GM21381 (cell line): ENCODE results near the gene PCCA.
"Not testable (repeated sequence)": the region's sequence is repeated elsewhere in the genome, so short reads cannot be mapped to it uniquely, and the experiment has no call there.

Source experiments
- ATAC-seq: cut with Tn5 transposase; IDR thresholded peaks from one replicate; pipeline ENCODE4 v1.9.1; 2021; ENCODE audit warnings: mild to moderate bottlenecking, moderate library complexity; ENCODE audit not compliant: unreplicated experiment

Gene PCCA

DNA sequence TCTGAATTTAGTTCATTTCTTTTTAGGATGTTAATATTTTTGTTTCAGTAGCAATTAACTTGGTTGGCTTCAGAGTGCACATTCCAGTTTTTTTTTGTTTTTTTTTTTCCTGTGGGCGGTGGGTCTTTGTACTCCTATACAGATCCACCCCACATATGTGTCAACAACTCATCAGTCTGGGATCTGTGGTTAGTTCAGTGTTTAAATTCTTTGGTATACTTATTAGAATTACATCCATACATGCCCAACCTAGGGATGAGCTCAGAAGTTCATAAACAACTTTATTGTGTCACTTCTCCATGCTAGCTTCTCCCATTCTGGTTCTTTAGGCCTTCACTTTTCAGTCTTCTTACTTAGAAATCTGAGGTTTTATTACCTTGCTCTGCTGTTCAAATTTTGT, 50.9 kb downstream of the PCCA start:
- no peak for ATAC-seq

DNA sequence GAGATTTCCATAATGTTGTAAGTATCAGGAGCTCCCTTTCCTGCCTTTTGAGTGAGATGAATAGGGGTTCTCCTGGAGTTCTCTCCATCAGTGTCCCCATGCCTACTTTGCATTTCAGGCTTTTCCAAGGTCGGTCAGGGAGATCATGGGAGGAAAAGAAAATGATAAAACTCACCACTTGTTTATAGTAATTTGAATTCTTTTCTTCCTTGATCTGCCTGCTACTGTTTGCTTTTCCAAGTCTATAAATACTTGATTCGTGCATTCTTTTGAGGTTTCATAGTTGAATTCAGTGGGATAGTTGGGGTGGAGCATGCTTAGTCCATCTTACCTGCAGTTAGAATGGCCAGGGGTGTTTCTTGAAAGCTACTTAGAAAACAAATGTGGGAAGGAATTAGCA, 51.5 kb downstream of the PCCA start:
- no peak for ATAC-seq

DNA sequence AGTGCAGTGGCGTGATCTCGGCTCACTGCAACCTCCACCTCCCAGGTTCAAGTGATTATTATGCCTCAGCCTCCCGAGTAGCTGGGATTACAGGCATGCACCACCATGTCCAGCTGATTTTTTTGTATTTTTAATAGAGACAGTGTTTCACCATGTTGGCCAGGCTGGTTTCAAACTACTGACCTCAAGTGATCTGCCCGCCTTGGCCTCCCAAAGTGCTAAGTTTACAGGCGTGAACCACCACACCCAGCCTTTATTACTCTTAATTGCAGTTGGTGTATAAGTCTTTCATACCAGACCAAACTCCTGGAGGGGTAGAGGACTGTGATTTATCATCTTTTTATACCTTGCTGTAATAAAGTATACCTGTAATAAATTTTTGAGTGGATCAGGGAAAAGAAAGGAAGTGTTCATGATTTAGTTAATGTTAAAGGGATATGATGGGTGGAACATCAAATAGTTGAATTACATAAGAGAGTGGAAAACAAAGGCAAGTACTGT, 52.6 kb downstream of the PCCA start:
- not testable (repeated sequence) for ATAC-seq

DNA sequence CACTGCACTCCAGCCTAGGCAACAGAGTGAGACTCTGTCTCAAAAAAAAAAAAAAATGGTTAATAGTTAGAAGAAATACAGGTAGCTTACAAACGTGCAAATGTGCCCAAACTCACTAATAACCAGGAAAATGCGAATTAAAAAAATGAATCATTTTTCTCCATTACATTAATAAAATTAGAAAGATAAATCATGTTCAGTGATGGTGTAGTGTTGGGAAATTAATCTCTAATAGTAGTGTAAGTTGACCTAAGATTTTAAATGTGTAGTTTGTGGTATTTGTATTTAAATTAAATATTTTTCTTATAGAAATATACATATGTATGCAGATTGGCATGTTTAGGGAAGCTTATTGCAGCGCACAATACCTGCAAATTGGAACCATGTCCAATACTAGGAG, 57.6 kb downstream of the PCCA start:
- no peak for ATAC-seq

DNA sequence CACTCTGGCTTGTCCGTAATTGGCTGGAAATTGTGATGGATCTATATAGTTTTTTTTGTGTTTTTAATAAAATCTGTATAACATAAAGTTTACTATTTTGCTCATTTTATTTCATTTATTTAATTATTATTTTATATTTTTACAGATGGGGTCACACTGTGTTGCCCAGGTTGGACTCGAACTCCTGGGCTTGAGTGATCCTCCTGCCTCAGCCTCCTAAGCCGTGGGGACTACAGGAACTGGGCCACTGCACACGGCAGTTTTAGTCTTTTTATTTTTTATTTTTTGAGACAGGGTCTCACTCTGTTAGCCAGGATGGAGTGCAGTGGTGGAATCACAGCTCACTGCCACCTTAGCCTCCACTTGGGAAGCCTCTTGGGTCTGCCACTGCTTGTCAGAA, 58.9 kb downstream of the PCCA start:
- ATAC-seq: no peak

DNA sequence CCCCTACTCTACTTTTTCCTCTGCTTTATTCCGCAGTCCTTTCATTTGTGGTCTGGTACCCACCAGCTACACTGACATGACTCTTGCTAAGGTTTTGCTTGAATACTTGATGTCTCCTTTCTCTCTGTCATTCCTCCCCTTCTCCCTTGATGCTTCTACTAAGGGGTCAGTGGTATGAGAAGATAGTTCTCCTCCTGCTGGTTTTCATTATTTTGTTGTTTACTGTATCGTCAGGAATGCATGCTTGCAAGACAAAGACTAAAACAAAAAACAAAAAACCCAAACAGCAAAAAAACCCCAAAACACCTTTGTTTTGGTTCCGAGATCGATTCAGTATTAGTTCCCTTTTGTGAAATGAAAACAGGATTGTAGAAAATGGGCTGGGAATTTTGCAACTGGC, 59.5 kb downstream of the PCCA start:
- no peak for ATAC-seq

DNA sequence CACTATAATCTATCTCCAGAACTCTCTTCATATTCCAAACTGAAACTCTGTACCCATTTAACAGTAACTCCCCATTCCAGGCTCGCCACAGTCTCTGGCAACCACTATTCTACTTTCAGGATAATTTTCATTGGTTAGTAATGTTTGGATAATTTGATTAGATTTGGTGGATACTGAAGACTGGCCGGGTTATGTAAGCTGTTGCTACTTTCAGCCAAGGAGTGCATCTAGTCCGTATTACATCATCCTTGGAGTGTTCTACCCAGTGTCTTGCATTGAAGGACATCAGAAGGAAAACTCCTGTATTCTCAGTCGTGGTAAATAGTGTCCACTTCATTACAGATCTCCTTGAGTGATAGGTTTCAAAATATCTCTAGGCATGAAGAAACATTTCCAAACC, 60.5 kb downstream of the PCCA start:
- ATAC-seq: no peak

DNA sequence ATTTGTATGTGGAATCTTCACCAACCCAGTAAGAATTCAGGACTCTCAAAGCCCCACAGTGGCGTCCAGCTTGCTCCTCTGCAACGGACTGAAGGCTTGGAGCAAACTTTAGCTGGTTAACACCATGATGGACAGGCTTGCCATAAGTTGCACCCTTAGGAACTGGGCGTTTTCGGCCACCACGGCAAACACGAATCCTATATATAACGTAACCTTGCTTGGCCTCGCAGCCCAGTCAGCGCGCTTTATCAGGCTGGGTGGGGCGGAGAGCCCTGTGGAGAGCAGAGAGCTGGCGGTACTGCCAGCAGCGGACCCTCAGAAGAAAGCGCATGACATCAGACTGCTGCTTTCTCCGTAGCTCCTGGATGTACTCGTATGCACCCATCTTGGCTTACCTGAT, 61.8 kb downstream of the PCCA start:
- ATAC-seq: not testable (repeated sequence)

DNA sequence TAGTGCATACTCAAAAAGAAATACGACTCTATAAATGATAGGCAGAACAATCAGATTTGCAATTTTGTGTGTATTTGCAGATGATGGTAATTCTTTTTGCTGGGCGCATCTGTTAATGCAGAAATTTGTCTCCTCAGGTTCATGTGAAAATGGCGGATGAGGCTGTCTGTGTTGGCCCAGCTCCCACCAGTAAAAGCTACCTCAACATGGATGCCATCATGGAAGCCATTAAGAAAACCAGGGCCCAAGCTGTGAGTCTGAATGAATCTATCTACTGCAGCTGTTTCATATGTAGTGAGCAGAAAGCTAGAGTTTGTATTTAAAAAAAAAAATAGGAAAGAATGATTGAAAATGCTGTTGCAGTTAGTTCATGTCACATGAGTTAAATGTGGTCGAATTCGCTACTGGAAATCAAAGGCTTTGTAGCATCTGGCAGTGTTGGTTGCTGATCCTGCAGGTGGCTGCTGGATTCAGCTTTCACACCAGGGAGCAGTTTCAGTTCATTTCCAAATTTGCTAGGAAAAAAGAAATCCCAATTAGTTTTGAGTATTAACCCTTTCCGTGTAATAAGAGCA, 66.0 kb downstream of the PCCA start:
- ATAC-seq: no peak

DNA sequence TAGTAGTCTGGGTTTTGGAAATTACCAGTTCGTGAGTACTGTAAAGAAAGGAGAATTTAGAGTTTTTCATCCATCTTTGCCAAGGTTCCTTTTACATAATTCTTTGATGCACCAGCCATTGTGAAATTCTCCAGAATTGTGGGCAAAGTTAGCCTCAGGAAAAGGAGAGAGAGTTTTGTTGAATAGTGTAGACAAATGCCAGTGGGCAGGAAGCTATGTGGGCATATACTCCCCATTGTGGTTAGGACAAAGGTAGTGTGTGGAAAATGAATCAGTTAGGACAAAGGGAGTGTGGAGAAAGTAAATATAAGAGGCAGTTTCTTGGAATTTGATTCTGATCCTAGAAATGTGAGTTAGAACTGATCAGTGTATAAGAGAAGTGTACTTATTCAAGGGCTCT, 67.9 kb downstream of the PCCA start:
- ATAC-seq: no peak

DNA sequence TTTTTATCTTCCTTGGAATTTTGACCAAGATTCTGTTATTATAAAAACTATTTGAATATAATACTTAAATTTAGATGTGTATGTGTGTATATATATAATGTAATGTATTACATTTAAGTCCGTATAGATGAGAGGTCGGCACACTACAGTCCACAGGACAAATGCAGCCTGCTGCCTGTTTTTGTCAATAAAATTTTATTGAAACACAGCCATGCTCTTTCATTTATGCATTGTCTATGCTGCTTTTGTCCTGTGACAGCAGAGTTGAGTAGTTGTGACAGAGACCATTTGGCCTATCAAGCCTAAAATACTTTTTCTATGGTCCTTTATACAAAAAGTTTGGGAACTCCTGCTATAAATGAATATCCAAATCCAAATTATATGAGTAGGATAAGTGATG, 69.7 kb downstream of the PCCA start:
- ATAC-seq: no peak

DNA sequence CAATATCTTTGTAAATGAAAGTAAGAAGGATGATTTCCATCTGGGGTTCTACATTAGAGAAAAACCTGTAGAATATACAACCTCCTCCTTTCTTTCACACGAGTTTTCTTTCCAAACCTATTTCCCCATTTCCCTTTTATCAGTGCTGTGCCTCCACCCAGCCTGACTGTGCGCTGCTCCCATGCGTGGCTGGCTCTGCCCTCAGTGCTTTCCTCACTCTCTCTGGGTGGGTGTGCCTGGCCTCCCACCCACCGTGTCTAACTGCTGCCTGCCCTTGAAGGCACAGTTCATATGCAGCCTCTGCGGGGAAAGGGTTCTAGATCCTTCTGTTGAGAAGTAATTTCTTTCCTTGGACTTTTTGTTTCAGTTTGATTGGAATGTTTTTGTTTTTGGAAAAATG, 70.7 kb downstream of the PCCA start:
- ATAC-seq: no peak

DNA sequence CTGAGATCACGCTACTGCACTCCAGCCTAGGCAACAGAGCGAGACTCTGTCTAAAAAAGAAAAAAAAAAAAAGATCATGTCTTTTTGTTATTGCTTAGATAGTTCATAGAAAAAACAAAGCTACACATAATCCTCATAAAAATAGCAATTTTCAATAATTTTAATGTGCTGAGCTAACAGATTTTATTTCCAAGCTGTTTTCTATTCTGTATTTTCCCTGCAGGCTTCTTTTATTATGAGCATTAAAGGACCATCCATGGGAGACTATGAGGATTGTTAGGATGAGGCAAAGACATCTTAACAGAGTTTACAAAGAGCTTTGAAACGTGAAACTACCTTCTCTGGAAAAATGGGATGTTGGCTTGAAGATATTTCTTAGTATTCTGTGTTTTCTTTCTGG, 71.6 kb downstream of the PCCA start:
- no peak for ATAC-seq

DNA sequence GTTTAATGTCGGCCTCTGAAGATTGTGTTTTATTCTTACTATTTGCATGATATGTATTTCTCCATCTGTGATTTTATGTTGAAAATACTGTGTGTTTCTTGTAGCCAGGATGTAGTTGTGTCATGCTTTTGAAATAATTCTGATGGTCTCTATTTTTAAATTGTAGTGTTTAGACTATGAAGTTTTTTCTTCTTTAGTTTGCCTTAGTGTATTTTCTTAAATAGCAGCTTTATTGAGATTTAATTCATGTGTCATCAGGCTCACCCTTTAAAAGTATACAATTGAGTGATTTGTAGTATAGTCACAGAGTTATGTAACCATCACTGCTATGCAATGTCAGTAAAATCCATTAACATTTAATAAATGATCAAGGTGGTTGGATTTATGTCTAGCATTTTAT, 74.5 kb downstream of the PCCA start:
- no peak for ATAC-seq

DNA sequence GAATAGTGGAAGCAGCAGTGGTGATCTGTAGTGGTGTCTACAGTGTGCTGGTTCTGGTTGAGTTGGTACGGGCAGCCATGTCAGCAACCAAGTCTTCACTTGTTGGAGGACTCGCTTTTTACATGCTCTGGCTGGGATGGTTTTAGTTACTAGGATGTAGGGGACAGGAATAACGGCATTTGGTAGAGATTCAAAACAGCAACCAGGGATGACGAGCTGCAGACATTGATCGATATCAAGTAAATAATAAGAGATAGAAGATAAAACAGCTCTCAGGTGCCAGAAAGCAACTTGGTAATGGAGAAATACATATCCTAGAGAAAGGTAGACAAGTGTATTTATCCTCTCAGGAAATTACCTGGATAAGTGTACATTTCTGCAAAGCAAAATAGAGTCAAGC, 84.3 kb downstream of the PCCA start:
- ATAC-seq: no peak

DNA sequence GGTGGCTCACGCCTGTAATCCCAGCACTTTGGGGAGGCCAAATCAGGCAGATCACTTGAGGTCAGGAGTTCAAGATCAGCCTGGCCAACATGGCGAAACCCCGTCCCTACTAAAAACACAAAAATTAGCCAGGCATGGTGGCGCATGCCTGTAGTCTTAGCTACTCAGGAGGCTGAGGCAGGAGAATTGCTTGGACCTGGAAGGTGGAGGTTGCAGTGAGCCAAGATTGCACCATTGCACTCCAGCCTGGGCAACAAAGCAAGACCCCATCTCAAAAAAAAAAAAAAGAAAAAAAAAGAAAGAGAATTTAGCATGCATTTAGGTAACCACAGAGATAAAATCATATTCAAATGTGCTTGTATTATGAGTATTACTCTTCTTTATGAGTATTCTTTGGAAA, 85.6 kb downstream of the PCCA start:
- not testable (repeated sequence) for ATAC-seq

DNA sequence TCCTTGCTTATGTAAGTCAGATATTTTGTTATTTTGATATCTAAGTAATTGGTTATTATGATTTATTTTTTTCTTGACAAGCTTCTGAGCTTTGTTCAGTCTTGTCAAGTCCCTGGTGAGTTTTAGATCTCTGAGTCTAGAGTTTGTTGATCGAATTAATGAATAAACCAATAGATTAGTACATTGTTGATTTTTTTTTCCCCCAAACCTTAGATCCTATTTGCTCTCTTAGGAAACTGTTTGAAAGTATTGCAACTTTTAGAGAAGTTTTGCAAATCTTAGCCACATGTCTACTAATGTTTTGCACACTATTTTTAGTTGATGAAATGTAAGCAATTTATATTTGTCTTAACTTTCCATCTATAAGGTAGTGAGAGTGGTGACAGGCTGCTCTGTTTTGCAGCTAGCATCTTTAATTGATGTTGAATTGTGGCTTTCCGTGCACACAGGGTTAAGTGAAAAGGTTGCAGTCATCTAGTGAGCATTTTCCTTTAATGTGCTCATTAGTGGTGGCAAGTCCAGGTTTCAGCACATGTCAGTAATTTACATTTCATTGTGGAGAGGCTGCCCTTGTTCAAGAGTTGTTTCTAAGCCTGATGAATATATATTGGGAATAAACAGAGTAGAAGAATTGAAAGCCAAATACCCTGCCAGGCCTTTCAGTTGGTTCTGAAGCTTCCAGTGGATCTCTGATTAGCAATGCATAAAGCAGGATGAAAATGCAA, 86.3 kb downstream of the PCCA start:
- no peak for ATAC-seq

DNA sequence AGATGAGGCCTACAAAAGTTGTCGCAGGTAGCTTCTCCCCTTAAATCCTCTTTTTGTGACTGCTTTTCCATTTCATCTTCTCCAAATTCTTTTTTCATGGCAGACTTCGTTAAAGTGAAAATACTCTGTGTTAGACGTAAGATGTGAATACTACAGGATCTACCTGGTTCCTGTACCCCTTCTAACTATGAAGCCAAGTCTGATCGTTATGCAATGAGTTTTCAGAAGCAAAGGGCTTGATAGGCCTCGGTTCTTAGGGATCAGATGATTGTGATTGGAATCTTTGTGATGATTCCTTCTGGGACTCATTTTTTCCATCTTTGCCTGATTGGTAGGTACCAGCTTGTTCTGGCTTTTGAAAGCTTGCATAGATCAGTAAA, 86.9 kb downstream of the PCCA start:
- no peak for ATAC-seq

DNA sequence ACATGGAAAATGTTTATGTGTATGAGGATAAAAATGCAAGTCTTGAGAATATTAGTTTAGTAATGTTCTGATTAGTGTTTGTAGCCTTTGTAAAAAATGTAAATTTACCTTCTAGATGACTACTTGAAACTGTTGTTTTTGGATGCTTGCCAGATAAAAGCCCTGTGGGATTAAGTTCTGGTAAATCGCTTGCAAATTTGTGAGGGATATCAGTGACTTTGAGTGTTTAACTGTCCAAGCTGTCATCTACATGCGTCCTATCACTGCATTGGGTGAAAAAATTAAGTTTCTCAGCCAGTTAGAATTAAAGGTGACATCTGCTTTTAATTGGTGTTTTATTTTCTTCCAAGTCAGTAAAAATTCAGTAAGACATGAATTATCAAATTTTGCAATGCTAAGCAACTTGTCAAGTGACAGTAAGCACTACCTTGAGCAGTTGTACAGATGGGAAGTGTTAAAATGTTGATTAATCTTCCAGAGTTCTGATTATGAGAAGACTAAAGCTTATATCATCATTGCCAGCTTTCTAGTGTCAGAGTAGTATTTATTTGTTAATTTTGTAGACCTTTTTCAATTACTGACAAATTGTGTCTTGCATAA, 88.0 kb downstream of the PCCA start:
- no peak for ATAC-seq

DNA sequence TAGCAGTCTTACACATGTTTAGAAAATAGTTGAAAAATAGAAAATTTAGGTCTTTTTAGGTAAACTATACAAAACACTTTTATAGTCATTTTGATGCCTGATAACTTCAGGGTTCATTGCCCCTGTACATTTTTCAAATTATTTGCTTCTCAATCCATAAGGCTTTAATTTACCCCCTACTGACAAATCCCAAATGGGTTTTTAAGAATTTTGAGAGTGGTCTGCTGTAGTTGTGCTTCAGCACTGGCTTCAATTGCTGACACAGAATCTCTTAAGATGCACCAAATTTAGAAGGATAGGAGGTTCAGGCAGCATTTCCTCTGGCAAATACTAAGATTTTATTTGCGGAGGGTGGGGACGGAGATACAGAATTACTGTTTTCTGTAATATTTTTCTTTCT, 89.4 kb downstream of the PCCA start:
- ATAC-seq: no peak

DNA sequence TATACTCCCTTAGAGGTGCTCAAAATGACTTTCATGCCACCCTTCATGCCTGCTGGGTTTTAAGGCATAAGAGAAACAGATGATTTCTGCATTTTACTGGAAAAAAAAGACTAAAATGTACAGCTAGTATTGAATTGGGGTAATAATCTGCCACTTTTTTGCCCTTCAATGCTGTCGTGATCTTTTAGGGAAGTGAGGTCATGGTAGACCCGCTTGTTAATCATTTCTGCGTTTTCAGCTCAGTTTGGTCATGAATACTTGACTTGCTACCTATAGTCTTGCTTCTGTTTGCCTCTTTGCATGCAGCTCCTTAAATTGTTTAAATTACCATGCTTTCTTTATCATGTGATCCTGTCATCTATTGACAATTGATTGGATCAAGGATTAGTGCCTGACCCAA, 90.4 kb downstream of the PCCA start:
- no peak for ATAC-seq

DNA sequence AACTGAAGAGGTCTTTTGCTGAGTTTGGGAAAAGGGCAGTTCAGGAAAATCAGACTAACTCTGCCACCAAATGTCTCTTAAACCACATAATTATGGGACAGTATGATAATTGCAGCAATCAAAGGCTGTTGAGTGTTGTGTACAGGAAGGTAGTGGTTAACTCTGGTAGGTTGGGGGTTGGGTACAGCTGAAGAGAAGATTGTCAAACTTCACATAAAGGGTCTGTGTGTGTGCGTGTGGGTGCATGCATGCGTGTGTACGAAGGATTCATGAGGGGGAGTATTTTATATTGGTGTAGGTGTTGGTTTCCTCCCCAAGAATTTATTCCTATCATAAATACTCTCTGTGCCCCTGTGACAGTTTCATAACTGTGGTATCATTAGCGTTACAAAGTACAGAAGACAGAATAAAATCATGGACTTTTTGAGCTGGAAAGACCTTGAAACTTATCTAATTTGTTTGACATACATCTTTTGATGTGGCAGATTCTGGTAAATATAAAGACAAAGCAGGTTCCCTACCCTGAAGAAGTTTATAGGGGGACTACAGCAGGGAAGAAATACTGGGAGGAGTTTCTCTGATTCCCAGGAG, 94.1 kb downstream of the PCCA start:
- no peak for ATAC-seq
